Hematopoietic multipotent progenitor cell treated with erythropoietin and hydrocortisone succinate and interleukin-3 and kit ligand, for 8 days (in vitro differentiated cells): ENCODE results near the gene SEC16A.

Source experiments
- DNase-seq: peaks from one replicate; pipeline ENCODE4 v3.0.0-alpha.2; 2015

Gene SEC16A

DNA sequence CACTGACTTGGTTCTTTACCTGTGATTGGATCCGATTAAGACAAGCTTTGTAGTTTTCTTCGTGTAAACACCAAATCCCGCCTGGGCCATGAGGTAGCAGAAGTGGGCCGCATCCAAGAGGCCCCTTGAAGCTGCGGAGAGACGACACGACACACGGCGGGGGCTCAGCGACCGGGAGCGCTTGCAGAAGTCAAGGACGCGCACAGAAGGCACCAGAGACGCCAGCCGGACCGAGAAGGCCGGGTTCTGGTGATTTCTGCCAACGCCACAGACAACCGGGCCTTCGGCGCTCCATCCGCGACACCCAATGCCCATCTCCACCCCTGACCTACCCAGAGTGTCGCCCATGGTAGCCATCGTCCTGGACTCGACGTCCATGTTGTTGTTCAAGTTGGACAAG is 23.4 kb downstream of the SEC16A start:
- DNase-seq, result no peak

DNA sequence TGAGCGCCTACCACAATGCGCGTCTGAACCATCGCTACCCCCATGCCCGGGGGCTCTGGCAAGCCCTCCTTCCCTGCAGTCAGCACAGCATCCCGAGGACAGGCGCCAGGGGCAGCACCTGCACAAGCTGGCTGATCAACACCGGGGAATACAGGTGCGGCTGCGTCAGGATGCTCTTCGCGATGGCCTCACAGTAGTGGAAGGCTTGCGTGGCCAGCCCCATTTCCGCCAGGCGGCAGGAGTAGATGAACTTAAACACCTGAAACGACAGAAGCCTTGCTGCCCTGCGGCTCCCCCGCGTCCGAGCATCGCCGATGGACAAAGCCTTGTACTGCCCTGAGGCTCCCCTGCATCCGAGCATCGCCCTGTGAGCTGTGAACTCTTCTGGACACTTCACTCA is 25.5 kb downstream of the SEC16A start:
- DNase-seq, result no peak

DNA sequence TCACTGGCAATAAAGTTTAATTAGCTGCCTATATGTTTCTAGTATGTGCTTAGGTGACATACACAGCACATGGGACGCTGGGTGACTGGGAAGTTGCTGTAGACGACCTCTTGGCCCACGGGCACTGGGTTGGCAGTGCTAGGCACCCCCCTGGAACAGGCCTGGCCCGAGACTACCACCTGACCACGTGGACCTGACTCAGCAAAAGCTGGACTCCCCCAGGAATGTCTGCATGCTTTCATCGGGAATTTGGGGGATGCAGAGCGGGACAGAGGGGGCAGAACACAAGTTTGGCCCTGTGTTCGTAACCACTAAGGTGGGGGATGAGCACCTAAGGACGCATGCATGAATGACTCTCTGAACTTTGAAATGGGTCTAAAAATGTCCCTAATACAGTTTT is 26.6 kb downstream of the SEC16A start:
- DNase-seq, result no peak

DNA sequence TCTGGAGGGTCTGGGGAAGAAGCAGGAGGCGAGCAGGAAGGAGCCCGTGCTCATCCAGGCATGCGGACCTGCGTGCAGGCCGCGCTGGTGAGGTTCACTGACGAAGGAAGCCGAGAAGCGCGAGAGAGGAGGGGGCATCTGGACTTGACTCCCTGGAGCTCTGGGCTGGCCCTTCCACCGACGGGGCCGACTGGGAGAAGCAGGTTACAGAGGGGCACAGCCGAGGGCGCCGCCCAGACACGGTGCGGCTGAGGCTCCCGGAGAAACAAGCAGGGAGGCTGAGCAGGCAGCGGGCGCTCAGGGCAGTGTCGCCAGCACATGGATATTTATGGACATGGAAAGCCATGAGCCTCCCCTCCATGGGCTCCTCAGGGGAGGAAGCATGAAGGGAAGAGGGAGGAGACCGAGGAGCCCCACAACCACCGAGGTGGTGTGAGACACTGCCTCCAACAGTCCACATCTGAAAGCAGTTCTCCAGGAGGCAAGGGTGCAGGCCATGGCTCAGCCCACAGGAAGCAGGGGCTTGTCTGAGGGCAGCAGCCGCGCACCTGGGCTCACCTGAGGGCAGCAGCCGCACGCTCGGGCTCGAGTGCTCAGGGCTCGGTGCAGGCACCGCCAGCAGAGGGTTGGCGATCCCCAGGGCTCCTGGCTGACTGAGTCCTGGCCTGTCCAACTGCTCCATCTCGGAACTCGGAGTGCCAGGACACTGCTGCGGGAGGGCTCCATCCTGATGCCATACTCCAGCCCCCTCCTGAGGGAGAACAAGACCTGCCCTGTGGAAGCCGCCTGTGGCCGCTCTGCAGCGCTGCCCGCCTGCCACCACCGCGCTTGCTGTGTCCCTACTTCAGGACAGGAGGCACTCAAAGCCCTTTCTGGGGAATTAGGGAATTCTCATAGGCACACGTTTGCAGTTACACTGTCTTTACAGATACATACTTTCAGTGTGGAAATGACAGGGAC is 27.5 kb downstream of the SEC16A start:
- DNase-seq, result no peak

DNA sequence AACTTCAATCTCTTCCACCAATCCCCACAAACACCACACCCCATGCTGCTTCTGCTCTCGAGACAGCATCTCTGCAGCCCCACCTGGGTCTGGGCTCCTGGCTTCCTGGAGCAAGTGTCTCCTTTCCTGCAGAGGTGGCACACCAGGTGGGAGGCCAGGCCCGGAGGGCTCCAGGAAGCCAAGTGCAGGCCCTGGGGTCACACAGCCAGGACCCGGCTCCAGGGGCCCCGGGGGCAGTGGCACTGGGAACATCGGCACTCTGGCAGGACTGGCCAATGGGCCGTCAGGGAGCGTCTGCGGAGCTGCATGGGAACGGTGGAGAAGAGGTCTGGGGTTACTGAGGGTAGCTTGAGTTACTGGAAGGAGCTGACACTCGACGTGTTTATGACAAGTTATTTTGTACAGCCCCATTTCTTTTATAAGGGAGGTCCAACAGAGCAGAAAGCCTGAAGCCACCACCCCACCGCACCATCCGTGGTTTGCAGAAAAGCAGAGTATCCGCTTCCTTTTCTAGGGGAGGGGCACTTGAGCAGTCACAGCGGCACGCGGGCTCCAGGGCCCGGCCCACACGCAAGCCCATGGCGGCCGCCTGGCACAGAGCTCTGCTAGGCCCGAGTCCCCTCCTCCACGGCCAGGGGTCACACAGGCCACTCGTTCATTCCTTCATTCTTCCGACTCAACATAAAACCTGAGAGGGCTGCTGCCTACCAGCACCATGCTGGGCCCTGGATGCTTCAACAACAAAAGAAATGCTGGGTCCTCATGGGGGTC is 28.6 kb downstream of the SEC16A start:
- no peak for DNase-seq

DNA sequence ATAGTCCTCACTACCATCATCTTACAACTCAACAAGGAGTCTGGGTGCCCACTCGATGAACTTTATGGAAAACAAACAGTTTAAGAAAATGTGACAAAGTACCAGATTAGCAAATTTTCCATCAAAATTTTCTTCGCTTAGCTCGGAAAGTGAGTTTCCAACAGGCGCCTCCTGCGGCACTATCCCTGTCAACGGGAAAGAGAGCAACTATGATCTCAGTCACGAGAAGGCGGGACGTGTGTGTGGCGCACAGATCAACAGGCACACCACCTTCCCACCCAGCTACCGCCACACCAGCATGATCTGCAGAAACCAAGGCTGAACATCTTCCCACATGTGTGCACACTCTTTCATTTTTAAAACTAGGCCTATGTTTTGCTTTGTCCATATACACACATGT is 29.5 kb downstream of the SEC16A start:
- no peak for DNase-seq

DNA sequence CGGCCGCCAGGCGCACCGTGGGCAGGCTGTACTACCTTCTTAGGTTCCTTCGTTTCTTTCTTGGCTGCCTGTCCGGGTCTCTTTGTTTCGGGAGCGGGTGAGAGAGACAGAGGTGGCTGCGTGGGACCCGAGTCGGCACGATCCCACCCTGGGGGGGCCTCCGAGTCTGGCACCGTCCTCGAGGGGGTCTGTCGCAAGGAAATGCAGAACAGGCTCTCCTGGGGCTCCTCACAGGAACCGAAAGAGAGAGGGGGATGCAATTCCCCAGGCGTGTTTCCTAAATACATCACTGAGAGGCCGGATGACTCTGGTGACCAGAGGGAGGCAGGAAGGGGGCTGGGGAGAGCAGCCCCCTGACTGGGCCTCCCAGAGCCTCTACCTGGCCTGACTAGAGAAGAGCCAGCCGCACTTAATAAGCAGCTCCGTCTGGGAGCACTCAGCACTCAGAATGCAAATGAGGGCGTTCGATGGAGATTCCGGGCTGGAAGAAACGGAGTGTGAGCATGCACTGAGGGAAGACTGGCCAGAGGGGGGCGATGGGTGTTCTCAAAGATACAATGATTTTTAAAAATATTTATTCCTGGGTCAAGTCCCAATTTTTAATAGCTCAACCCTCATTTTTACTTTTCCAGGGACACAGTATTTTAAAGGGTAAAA is 31.5 kb downstream of the SEC16A start:
- DNase-seq, result no peak

DNA sequence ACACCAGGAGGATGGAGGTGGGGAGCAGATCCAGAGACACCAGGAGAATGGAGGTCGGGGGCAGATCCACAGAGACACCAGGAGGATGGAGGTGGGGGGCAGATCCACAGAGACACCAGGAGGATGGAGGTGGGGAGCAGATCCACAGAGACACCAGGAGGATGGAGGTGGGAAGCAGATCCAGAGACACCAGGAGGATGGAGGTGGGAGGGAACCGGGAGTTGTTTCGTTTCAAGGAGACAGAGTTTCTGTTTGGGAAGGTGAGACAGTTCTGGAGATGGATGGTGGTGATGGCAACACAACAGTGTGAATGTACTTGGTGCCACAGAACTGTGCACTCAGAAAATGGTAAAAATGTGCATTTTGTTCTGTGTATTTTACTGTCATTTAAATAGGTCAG is 34.2 kb downstream of the SEC16A start:
- no peak for DNase-seq

DNA sequence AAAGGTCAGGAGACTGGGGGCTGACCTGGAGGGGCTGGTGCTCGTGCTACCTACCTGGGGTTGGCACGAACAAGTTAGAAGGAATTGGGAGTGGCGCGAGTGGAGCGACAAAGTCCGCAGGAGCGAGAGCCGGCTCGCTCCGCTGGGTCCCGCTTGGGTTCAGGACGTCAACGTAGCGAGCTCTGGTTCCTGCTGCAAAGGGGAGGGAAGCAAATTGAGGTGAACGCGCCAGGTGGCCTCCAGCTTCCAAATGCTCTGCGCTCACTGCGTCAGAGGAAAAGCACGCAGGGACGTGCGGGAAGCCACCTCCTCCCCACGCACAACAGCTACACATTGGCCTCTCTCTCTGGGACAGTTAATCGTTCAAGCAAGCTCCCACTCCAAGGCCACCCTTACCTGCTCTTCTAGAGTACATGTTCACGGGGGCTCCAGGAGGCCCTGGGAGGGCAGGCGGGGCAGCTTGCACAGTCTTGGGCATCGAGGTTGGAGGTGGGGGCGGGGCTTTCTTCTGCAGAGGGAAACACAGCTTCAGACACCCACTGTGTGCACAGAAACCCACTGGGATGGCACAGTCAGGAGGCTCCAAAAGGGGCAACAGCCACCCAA is 35.6 kb downstream of the SEC16A start:
- DNase-seq, result no peak

DNA sequence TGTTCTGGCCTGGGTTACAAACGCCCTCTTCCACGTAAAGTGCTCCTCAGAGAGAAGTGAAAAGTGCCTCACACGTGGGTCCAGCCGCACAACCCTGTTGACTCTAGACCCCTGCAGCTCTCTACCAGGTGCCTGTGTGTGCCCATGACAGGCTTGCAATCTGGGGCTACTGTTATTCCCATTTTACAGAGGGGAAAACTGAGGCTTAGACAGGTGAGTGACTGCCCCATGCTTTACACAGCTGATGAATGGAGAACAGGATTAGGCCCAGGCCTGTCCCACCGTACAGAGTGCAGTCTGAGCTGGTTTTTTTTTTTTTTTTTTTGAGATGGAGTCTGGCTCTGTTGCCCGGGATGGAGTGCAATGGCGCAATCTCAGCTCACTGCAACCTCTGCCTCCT is 37.0 kb downstream of the SEC16A start:
- no peak for DNase-seq

DNA sequence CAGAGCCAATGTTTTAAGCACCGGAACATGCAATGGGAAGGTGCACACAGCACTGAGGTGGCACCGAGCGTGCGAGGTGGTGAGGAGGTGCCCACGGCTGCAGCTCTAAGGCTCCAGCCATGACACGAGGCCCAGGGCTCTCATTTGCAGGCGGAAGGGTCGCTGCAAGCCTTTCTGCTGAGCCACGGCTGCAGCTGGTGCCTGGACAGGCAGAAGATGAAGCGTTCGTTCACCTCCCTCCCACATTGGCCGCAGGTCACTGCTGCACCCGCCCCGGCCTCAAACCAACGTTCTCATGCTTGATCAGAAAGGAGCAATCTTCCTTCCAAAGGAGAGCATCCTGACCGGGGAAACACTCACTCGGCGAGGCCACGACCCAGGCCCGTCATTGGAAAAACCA is 38.7 kb downstream of the SEC16A start:
- no peak for DNase-seq

DNA sequence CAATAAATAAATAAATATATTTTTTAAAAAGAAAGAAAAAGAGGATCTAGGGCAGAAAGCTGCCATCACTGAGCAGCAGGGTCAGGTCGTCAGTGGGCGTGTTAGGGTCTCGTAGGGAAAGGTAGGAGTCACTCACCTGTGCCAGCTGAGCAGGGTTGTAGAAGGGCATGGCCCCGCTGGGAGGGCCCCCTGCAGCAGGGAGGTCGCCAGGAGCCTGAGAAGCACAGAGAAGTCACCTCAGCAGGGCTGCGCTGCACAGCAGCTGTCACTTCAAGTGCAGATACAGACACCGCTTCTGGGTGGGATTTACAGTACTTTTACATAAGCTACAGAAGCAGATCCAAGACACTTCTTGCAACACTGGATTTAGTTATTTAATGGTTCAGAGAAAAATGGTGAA is 39.2 kb downstream of the SEC16A start:
- no peak for DNase-seq

DNA sequence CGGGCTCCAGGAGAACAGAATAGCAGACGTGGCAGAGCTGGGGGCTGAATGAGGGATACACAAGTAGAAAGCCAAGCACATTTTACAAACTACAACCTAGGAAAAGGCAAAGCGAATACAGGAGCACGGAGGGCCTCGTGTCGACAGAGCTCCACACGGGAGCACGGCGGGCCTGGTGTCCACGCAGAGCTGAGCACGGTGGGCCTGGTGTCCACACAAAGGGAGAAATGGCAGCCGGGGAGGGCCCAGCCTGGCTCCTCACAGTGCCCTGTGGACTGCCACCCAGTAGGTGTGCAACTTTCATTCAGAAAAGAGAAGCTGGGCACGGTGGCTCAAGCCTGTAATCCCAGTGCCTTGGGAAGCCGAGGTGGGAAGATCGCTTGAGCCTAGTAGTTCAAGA is 39.8 kb downstream of the SEC16A start:
- no peak for DNase-seq

DNA sequence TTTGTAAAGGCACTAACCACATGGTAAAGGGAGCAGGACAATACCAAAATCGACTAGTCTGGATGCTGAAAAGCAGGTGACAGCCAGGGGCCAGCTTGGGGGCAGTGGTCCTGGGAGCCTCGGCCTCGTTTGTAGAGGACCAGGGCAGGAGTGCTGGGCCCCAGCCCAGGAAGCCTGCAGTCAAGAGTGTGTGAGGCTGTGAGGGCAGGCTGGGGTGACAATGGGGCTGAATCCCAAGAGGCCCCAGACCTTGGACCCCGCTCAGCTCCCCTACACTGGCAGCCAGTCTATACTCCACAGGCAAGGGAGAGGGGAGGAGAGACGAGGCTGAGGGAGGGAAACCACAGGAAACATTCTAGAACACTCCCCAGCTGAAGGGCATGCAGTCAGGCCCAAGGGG is 40.6 kb downstream of the SEC16A start:
- DNase-seq, result no peak

DNA sequence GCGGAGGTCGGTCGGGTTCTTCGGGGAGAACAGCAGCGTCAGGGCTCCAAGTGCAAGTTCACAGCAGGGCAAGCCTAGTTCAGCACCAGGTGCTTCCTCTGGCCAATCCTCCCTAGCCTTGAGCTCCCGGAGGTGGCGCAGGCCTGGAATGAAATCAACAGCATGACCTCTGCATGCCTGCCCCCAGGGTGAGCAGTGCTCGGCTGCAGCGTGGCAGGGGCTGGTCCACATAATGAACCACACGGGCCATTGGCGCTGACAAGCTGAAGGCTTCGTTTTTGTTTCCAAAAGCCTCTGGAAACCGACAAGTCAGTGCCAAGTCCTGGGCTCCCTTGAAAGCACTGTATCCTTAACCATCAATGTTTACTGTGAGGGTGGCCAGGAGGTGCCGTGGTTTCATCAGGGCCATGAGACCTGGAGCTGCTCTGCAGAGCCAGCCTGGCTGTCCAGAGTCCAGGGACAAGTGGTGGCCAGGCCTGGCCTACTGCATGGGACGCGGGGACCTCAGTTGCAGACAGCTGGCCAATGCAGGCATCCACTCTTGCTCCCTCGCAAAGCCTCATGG is 41.1 kb downstream of the SEC16A start:
- DNase-seq, result no peak

DNA sequence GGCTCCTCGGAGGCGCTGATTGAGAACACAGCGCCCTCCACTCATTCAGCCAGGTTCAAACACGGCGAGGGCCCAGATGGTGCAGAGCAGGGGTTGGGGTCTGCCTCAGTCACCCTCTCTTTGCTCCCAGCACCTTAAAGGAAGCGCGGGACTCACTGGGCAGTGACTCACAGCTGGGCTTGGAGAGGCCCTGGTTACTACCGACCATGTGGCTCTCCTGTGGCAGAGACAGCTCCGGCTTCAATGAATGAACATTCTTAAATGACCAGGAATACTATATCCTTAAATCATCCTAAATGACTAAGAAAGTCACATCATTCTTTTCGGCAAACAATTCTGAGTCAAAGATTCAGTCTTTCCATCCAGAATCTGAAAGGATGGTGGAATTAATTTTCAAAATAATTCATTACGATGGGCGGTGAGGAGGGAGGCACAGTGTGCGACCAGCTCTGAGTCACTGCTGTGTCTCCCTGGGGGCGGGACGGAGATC is 41.6 kb downstream of the SEC16A start:
- no peak for DNase-seq

DNA sequence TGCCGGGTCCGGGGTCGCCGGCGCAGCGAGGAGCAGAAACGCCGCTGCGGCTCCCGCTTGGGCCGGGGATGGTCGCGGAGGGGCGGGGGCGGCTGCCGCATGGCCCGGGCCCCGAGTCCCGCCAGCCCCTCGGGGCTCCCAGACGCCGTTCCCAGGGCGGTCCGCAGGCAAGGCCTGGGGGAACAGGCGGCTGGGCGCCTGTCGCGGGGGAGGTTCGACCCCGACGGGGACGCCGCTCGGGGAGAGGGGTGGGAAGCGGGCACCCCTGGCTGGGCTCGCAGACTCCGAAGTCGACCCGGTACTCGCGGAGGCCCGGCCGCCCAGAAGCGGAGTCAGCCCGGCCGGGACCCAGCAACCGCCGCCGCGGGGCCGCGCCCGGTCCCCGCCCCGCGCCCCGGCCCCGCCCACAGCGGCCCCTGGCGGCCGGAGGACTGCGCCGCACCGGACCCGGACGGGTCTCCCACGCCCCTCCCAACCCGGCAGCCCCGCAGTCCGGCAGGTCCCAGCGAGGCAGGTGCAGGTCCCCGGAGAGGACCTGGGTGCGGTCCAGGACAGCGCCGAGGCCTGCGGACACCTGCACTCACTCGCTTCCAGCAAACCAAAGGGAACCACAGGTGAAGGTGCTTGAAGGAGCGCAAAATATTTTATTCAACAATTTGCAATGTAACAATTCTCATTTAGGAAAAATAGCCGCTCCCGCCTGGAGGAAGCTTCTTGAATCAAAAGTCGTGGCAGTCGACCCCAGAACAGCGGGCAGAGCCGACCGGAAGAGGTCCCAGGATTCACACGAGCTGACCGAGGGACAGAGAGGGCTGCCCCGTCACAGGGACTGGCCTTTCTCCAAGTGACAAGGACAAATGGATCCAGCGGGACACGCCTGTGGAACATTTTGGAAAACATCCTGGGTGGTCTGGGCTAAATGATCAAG is 43.1 kb downstream of the SEC16A start, which contains the start of gene INPP5E:
TSS of gene INPP5E (minus strand) at position 365 of the 928 bp plus-strand sequence. CDS start 426 bp downstream, outside the sequence.
- peak; percentile 57 for DNase-seq

DNA sequence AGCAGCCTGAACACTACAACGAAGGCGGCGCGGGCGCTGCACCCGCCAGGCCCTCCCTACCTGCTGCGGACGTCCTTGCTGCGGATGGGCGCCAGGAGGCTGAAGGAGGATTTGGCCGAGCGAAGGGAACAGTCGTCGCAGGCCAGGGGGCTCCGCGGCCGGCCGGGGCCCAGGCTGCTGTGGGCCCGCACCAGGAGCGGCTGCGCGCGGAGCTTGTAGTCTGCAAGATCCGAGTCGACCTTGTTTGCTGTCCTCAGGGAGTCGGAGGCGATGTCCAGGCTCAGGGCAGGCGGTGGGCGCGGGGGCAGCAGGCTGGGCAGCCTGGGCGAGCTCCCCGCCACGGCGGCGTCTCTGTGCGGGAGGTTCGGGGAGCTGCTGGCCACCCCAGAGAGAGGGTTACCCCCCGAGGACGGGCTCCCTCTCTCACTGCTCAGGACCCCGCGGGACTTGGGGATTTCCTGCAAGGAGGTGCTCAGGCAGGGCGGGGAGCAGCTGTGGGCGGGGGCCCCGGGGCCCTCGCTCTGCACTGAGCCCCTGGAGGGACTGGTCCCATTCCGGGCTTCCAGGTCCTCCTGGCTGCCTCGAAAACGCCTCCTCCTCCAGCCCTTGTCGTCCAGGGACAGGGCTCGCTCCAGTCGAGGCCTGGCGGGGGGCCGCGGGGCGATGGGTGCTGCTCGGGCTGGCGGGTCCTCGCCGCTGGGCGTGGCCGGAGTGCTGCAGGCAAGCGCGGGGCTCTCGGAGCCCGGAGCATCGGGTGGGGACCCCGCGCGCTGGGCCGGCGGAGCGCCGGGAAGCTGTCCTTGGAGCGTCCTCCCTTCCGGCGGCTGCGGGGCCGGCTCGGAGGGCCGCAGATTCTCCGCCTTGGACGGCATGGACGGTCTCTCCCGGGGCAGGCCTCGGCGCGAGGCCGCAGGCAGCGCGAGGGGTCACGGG is 44.0 kb downstream of the SEC16A start:
- DNase-seq, result peak; percentile 20

DNA sequence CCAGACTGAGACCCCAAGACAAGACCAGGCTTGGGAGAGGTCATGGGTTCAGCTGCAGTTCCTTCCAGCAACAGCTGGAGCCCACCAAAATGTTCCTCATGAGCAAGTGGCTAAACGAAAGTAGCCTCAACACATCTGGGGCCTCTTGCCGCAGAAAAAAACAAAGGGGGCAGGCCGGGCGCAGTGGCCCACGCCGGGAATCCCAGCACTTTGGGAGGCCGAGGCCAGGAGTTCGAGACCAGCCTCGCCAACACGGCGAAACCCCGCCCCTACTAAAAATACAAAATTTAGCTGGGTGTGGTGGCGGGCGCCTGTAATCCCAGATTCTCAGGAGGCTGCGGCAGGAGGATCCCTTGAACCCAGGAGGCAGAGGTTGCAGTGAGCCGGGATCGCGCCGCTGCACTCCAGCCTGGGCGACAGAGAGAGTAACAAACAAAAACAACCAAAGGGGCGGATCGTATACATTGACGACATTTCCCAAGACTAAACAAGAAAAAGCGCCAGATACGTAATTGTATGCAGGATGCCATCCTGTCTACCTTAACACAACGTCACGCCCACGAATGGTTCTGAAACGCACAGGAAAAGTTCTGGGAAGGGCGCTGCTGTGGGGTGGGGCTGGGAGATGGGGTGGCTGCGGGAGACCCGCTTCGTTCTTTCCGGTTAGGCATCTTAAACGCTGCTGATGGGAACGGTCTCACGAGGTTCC is 44.8 kb downstream of the SEC16A start:
- no peak for DNase-seq

DNA sequence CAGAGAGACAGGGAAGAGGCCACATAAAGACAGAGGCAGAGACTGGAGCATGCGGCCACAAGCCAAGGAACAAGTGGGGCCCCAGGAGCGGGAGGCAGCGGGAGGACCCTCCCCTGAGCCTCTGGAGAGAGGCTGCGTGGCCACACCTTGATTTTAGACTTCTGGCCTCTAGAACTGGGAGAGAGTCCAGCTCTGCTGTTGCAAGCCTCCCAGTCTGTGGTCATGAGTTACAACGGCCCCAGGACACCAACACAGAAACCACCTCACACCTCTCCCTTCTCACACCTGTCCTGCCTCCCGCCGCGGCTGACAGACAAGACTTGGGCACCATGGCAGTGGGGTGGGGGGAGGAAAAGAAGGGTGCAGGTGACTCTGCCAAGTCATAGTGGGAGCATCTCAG is 45.4 kb downstream of the SEC16A start:
- DNase-seq, result no peak
